ENCODE data around the gene SAMD14. TPM values are rescaled to one million over a fixed set of nuclear protein-coding genes. Genes with fewer than 3 reads are reported as not detected.
A peak's percentile ranks its signal among the peaks of the same experiment; 100 is the strongest.

SAMD14 gene
- total RNA-seq, 6 experiments from 2014 or later, result 0.50 to 3.8 (median 0.77) TPM; not detected in 1

DNA sequence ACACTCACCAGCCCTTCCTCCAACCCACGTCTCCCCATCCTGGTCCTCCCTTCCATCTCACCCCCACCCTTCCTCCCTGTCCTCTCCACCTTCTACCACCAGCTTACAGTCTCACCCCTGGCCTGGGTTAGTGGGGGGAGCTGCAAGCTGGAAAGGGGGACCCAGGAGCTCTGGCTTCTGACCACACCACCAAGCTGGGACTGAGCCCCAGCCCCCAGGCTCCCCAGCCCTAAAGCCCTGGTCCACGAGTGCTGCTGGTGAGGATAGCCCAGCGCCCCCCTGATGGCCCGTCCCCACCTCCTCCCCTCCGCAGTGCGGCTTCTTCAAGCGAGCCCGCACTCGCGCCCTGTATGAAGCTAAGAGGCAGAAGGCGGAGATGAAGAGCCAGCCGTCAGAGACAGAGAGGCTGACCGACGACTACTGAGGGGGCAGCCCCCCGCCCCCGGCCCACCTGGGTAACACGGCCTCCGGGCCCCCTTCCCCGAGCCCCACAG lies 42.0 kb downstream of the SAMD14 start:
- TF ChIP-seq CTCF (IDR thresholded peaks at IDR 0.05), result no peak
- TF ChIP-seq POLR2A (IDR thresholded peaks at IDR 0.05), result no peak
- no peaks in the 10 kb centered on the region for H3K36me3 ChIP-seq
- WGBS (ENCODE audit: insufficient coverage, low coverage, low lambda C conversion rate, missing lambda C conversion rate), result 56% methylated on average over 2 of the region's 19 CpGs
- no peaks in the 10 kb centered on the region for H3K27me3 ChIP-seq
- H3K4me3 ChIP-seq, result no peak overlapping the region
- no peak overlapping the region for H3K27ac ChIP-seq
- ATAC-seq, result no peak
- H3K9me3 ChIP-seq, result no peaks in the 10 kb centered on the region
- DNase-seq, result peak in 1 of 3 donors; percentile 49
- intact Hi-C loops (cut with DNase I), result loop anchor here in 1 of 2 donors (5.0 kb wide), 1 partner anchor 61 kb away; no protein-coding TSS in a partner anchor
- H3K4me1 ChIP-seq, result no peaks in the 10 kb centered on the region

- peak; percentile 68 to 76 (median 72) for DNase-seq
- 16% methylated on average over 5 of the region's 10 CpGs for WGBS (ENCODE audit: insufficient coverage, low coverage, low lambda C conversion rate, missing lambda C conversion rate)
- intact Hi-C loops (cut with DNase I), result loop anchor here in 1 of 2 donors (5.0 kb wide), 1 partner anchor 60 kb away; no protein-coding TSS in a partner anchor
Measured at GRCh38 chr17:50087246-50087911, 42.6 kb downstream of the SAMD14 start.

GRCh38 chr17:50081757-50082156 lies 48.2 kb downstream of the SAMD14 start:
- Histone ChIP-seq H3K27me3 (no peaks in the 10 kb centered on the region), H3K36me3 (peaks cover 0 to 1% (median 0%) of the 10 kb centered on the region in 4 donors), H3K27ac (no peak overlapping the region), H3K4me1 (no peaks in the 10 kb centered on the region), H3K4me3 (no peak overlapping the region), H3K9me3 (no peaks in the 10 kb centered on the region)
- ATAC-seq (no peak), DNase-seq (peak in 1 of 3 donors; percentile 28)
- WGBS (ENCODE audit: insufficient coverage, low coverage, low lambda C conversion rate, missing lambda C conversion rate), result 55% methylated on average over 5 of the region's 5 CpGs
- TF ChIP-seq POLR2A (IDR thresholded peaks at IDR 0.05), result no peak
- no peak for TF ChIP-seq CTCF (IDR thresholded peaks at IDR 0.05)
- intact Hi-C loops (cut with DNase I), result no loop called here

More at GRCh38 chr17:50087246-50087911, 42.6 kb downstream of the SAMD14 start:
- Histone ChIP-seq H3K27ac (no peak overlapping the region), H3K4me3 (no peak overlapping the region), H3K9me3 (no peaks in the 10 kb centered on the region), H3K27me3 (no peaks in the 10 kb centered on the region), H3K36me3 (no peaks in the 10 kb centered on the region), H3K4me1 (no peaks in the 10 kb centered on the region)
- peak; percentile 88 to 94 (median 92) for ATAC-seq
- TF ChIP-seq CTCF (IDR thresholded peaks at IDR 0.05), result peak; percentile 90 to 95 (median 94)
- no peak for TF ChIP-seq POLR2A (IDR thresholded peaks at IDR 0.05)

DNA sequence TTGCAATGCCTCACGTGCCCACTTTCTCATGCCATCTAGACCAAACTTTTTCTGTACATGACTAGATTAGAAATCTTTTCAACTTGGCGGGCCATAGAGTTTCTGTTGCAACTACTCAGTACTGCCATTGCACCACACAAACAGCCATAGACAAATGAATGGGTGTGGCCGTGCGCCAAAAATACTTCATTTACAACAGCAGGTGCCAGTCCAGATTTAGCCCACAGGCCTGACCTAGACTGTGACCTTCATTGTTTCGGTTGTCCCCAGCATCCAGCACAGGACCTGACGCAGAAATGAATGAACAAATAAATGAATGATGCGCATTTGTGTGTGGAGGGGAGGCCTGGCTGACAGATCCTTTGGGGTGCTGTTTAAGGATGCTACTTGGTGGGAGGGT lies 49.1 kb downstream of the SAMD14 start:
- ATAC-seq (no peak), DNase-seq (peak in 1 of 3 donors; percentile 23)
- Histone ChIP-seq H3K27ac (no peak overlapping the region), H3K27me3 (no peaks in the 10 kb centered on the region), H3K36me3 (peaks cover 0 to 1% (median 0%) of the 10 kb centered on the region in 4 donors), H3K4me1 (no peaks in the 10 kb centered on the region), H3K9me3 (no peaks in the 10 kb centered on the region), H3K4me3 (no peak overlapping the region)
- intact Hi-C loops (cut with DNase I), result no loop called here
- 83% methylated on average over 7 of the region's 7 CpGs for WGBS (ENCODE audit: insufficient coverage, low coverage, low lambda C conversion rate, missing lambda C conversion rate)
- TF ChIP-seq CTCF (IDR thresholded peaks at IDR 0.05) (no peak), POLR2A (IDR thresholded peaks at IDR 0.05) (no peak)

All from right lobe of liver (tissue), 6 donors.